ENCODE results near the gene TOP1.

DNA sequence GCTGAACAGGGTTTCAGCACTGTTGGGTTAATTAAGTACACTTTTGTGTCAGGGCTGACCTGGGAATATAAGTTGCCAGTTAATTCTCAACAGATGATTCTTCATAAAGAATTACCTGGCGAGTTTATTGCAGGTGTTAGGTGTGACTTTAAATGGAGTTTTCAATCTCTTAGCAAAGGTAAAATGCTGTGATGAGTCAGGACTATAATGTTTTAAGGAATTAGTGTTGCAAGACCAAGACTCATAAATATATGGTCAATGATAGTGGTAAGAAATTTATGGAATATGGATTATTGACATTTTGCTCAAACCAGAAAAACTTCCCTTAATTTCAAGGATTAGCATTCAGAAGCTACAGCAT lies 58.7 kb downstream of the TOP1 start:
- no peak for TF ChIP-seq EP300 (IDR thresholded peaks at IDR 0.05)
- no peak for TF ChIP-seq POLR2A (IDR thresholded peaks at IDR 0.05)
- TF ChIP-seq POLR2AphosphoS5 (IDR thresholded peaks at IDR 0.05), result no peak
- TF ChIP-seq CTCF (IDR thresholded peaks at IDR 0.05), result no peak

Measured in stomach (tissue), 4 donors.